ENCODE measurements around the gene CHAMP1.

Gene CHAMP1, protein sequence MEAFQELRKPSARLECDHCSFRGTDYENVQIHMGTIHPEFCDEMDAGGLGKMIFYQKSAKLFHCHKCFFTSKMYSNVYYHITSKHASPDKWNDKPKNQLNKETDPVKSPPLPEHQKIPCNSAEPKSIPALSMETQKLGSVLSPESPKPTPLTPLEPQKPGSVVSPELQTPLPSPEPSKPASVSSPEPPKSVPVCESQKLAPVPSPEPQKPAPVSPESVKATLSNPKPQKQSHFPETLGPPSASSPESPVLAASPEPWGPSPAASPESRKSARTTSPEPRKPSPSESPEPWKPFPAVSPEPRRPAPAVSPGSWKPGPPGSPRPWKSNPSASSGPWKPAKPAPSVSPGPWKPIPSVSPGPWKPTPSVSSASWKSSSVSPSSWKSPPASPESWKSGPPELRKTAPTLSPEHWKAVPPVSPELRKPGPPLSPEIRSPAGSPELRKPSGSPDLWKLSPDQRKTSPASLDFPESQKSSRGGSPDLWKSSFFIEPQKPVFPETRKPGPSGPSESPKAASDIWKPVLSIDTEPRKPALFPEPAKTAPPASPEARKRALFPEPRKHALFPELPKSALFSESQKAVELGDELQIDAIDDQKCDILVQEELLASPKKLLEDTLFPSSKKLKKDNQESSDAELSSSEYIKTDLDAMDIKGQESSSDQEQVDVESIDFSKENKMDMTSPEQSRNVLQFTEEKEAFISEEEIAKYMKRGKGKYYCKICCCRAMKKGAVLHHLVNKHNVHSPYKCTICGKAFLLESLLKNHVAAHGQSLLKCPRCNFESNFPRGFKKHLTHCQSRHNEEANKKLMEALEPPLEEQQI

GRCh38 chr13:114314074-114314912 is at the start of gene CHAMP1:
TSS of gene CHAMP1 (plus strand) at chr13:114314503. CDS start at chr13:114323843, 9,340 bp downstream.
- CTCF ChIA-PET: interaction anchor here (1.8 kb wide), 1 partner anchor 10 kb away, joined by 5 read pairs; no protein-coding TSS in a partner anchor
- POLR2A ChIA-PET: no interaction called here
- TF ChIP-seq, protein P1, sequence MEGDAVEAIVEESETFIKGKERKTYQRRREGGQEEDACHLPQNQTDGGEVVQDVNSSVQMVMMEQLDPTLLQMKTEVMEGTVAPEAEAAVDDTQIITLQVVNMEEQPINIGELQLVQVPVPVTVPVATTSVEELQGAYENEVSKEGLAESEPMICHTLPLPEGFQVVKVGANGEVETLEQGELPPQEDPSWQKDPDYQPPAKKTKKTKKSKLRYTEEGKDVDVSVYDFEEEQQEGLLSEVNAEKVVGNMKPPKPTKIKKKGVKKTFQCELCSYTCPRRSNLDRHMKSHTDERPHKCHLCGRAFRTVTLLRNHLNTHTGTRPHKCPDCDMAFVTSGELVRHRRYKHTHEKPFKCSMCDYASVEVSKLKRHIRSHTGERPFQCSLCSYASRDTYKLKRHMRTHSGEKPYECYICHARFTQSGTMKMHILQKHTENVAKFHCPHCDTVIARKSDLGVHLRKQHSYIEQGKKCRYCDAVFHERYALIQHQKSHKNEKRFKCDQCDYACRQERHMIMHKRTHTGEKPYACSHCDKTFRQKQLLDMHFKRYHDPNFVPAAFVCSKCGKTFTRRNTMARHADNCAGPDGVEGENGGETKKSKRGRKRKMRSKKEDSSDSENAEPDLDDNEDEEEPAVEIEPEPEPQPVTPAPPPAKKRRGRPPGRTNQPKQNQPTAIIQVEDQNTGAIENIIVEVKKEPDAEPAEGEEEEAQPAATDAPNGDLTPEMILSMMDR (IDR thresholded peaks at IDR 0.05; ENCODE audit: control extremely low read depth, extremely low read depth, low read depth, missing control alignments): no peak
- peak; percentile 95 for DNase-seq (ENCODE audit: extremely low spot score)

DNA sequence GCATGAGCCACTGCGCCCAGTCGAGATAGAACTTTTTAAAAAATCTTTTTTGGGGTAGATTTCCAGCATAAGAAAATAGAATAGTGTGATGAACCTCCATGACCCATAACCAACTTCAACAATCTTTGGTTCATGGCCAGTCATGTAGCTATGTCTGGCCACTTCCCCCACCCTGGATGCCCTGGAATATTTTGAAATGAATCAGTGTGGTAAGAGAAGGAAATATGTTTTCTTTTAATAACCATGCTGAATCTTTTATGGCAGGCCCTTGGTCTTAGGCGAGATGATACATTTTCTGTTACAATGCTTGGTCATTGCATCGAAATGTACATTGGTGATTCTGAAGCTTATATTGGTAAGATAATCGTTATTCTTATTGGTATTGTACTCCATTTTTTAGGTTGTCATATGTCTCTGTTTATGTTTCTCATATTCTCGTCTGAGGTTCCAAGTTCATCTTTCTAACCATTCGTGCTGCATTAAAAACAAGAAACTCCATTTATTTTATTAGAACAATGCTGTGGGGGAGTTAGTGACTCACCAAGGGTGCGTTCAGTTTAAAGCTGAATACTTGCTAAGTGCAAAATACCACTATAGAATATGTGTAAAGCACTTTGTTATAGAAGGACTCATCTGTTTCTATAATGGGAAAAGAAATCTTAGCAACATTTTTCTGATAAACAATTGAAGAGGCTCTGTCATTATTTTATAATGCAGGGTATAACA is 49.3 kb upstream of the CHAMP1 start:
- no peak for DNase-seq (ENCODE audit: extremely low spot score)
- CTCF ChIA-PET: interaction anchor here (1.3 to 2.0 kb wide), 2 partner anchors 19 to 45 kb away, joined by 3 to 5 read pairs; no protein-coding TSS in a partner anchor
- TF ChIP-seq, protein P1 (IDR thresholded peaks at IDR 0.05; ENCODE audit: control extremely low read depth, extremely low read depth, low read depth, missing control alignments): no peak
- POLR2A ChIA-PET: no interaction called here

GRCh38 chr13:114266241-114266640 is 48.1 kb upstream of the CHAMP1 start:
- ChIA-PET CTCF (interaction anchor here (1.3 to 2.0 kb wide), 2 partner anchors 14 to 44 kb away, joined by 3 to 5 read pairs; no protein-coding TSS in a partner anchor), POLR2A (no interaction called here)

GRCh38 chr13:114268344-114269280 is 45.7 kb upstream of the CHAMP1 start:
- ChIA-PET CTCF (interaction anchor here (0.7 to 2.4 kb wide), 3 partner anchors 11 to 16 kb away, joined by 3 to 6 read pairs (median 5); partner anchors contain the start of gene UPF3A), POLR2A (no interaction called here)
- no peak for DNase-seq (ENCODE audit: extremely low spot score)
- TF ChIP-seq, protein P1 (IDR thresholded peaks at IDR 0.05; ENCODE audit: control extremely low read depth, extremely low read depth, low read depth, missing control alignments): no peak

More at GRCh38 chr13:114266241-114266640, 48.1 kb upstream of the CHAMP1 start:
- DNase-seq (ENCODE audit: extremely low spot score): no peak
- TF ChIP-seq, protein P1 (IDR thresholded peaks at IDR 0.05; ENCODE audit: control extremely low read depth, extremely low read depth, low read depth, missing control alignments): no peak

- ChIA-PET CTCF (interaction anchor here (1.5 to 2.4 kb wide), 2 partner anchors 10 to 17 kb away, joined by 5 to 6 read pairs; no protein-coding TSS in a partner anchor), POLR2A (no interaction called here)
- TF ChIP-seq, protein P1 (IDR thresholded peaks at IDR 0.05; ENCODE audit: control extremely low read depth, extremely low read depth, low read depth, missing control alignments): no peak
- DNase-seq (ENCODE audit: extremely low spot score): no peak
These were observed 45.0 kb upstream of the CHAMP1 start for GRCh38 chr13:114269281-114269770.

Measured in GM10248 (cell line).